SK-N-SH (cell line): Measurements from ENCODE around the gene EEIG1. TPM values are rescaled to one million over a fixed set of nuclear protein-coding genes. Genes with fewer than 3 reads are reported as not detected.

ENCODE experiments used
- CTCF ChIA-PET: fragments of 300-600, 350-600 bp; formaldehyde crosslinking; extraction: SDS; loops from one replicate; lab custom pipeline; 2021; lab: Yijun Ruan, JAX
- POLR2A ChIA-PET: fragments of 350-600 bp; sonication (Branson Sonifier 250); formaldehyde crosslinking; extraction: SDS; loops from one replicate; lab custom pipeline; 2020; ENCODE audit warnings: antibody characterized with exemption, inconsistent platforms; lab: Yijun Ruan, JAX
- DNase-seq: peaks from one replicate; pipeline ENCODE4 v3.0.0; 2012
- H2AFZ ChIP-seq: fragments of 200-600 bp; sonication (generic); 2 replicates; pipeline ENCODE4 v1.8.1; 2016; ENCODE audit warnings: antibody characterized with exemption, mild to moderate bottlenecking, low read depth
- H3F3A ChIP-seq: fragments of 200-600 bp; sonication (generic); replicated peaks from 2 replicates; pipeline ENCODE3; 2016; ENCODE audit warnings: antibody characterized with exemption, mild to moderate bottlenecking; ENCODE audit not compliant: insufficient read depth
- H3K27ac ChIP-seq, 2 experiments: fragments of 200-500 bp in 1 of 2; fragments of 200-600 bp in 1 of 2; sonication (Bioruptor generic) in 1 of 2; sonication (generic), shearing (Covaris generic) in 1 of 2; 2 replicates each; pipeline versions ENCODE4 v1.5.1 to v1.6.1; 2014 to 2016; ENCODE audit warnings: low read depth in 2 of 2, inconsistent platforms in 1 of 2, low read length in 1 of 2, mild to moderate bottlenecking in 1 of 2, mixed read lengths in 1 of 2
- H3K27me3 ChIP-seq: fragments of 200-600 bp; sonication (generic), shearing (Covaris generic); 2 replicates; pipeline ENCODE4 v1.6.1; 2016; ENCODE audit warnings: mixed run types; ENCODE audit not compliant: insufficient read depth
- H3K36me3 ChIP-seq, 2 experiments: fragments of 200-500 bp in 1 of 2; fragments of 200-600 bp in 1 of 2; sonication (Bioruptor generic) in 1 of 2; sonication (generic) in 1 of 2; replicated peaks in 1 of 2; 2 replicates each; pipeline versions ENCODE3 to v1.5.1; 2014 to 2016; ENCODE audit warnings: low read length in 1 of 2, mild to moderate bottlenecking in 1 of 2; ENCODE audit not compliant: insufficient read depth in 2 of 2, control insufficient read depth in 1 of 2
- H3K4me1 ChIP-seq, 2 experiments: fragments of 200-500 bp in 1 of 2; fragments of 200-600 bp in 1 of 2; sonication (Bioruptor generic) in 1 of 2; sonication (generic), shearing (Covaris generic) in 1 of 2; 2 replicates each; pipeline versions ENCODE4 v1.5.1 to v1.6.1; 2014 to 2016; ENCODE audit warnings: low read depth in 1 of 2, low read length in 1 of 2, mixed run types in 1 of 2; ENCODE audit not compliant: insufficient read depth in 2 of 2, control insufficient read depth in 1 of 2
- H3K4me2 ChIP-seq: fragments of 200-600 bp; sonication (generic), shearing (Covaris generic); 2 replicates; pipeline ENCODE4 v1.6.1; 2017; ENCODE audit warnings: mixed run types
- H3K4me3 ChIP-seq, 2 experiments: fragments of 200-500 bp in 1 of 2; fragments of 200-600 bp in 1 of 2; sonication (Bioruptor generic) in 1 of 2; sonication (generic), shearing (Covaris generic) in 1 of 2; 2 replicates each; pipeline versions ENCODE4 v1.5.1 to v1.8.1; 2014 to 2016; ENCODE audit warnings: low read depth in 2 of 2, inconsistent platforms in 1 of 2, low read length in 1 of 2, mild to moderate bottlenecking in 1 of 2, mixed read lengths in 1 of 2, moderate library complexity in 1 of 2
- H3K79me2 ChIP-seq: fragments of 200-600 bp; sonication (generic); 2 replicates; pipeline ENCODE4 v1.8.1; 2017; ENCODE audit warnings: mild to moderate bottlenecking; ENCODE audit not compliant: insufficient read depth
- H3K9ac ChIP-seq: fragments of 200-600 bp; sonication (generic); 2 replicates; pipeline ENCODE4 v1.6.1; 2017; ENCODE audit warnings: mixed run types
- H3K9me2 ChIP-seq: fragments of 200-600 bp; sonication (generic); 2 replicates; pipeline ENCODE4 v1.6.1; 2017; ENCODE audit warnings: mixed run types
- H3K9me3 ChIP-seq: fragments of 200-600 bp; sonication (generic); 2 replicates; pipeline ENCODE4 v1.6.1; 2017; ENCODE audit warnings: mixed run types, mild to moderate bottlenecking, moderate library complexity
- H4K20me1 ChIP-seq: fragments of 200-600 bp; sonication (generic); 2 replicates; pipeline ENCODE4 v1.6.1; 2017; ENCODE audit warnings: mild to moderate bottlenecking, mixed run types; ENCODE audit not compliant: insufficient read depth
- CHD2 ChIP-seq: fragments of 150-350 bp; IDR thresholded peaks from 2 replicates; pipeline ENCODE4 v1.6.1; 2018; ENCODE audit warnings: low read length; ENCODE audit not compliant: partially characterized antibody
- ELF1 ChIP-seq: IDR thresholded peaks from 2 replicates; pipeline ENCODE4 v1.4.0; 2012
- EZH2phosphoT487 ChIP-seq: fragments of 200-600 bp; sonication (generic); IDR thresholded peaks from 2 replicates; pipeline ENCODE4 v1.6.1; 2017; ENCODE audit warnings: low read depth, mixed run types, mild to moderate bottlenecking, antibody characterized with exemption, moderate library complexity, borderline replicate concordance
- FOXJ3 ChIP-seq: sonication (generic); formaldehyde crosslinking; IDR thresholded peaks from 2 replicates; pipeline ENCODE4 v1.5.1; 2020; ENCODE audit warnings: mild to moderate bottlenecking, missing genetic modification reagents
- FOXM1 ChIP-seq: IDR thresholded peaks from 2 replicates; pipeline ENCODE4 v1.4.0; 2012; ENCODE audit warnings: low read depth, mild to moderate bottlenecking
- GABPA ChIP-seq: IDR thresholded peaks from 2 replicates; pipeline ENCODE4 v1.4.0; 2012; ENCODE audit warnings: low read depth, mild to moderate bottlenecking
- JUND ChIP-seq: IDR thresholded peaks from 2 replicates; pipeline ENCODE4 v1.4.0; 2012
- NFIC ChIP-seq: IDR thresholded peaks from 2 replicates; pipeline ENCODE4 v1.4.0; 2012; ENCODE audit warnings: borderline replicate concordance
- NRF1 ChIP-seq: IDR thresholded peaks from 2 replicates; pipeline ENCODE4 v1.6.1; 2012; ENCODE audit warnings: low read depth, mild to moderate bottlenecking, low read length
- POLR2AphosphoS5 ChIP-seq: IDR thresholded peaks from 2 replicates; pipeline ENCODE4 v1.6.1; 2012; ENCODE audit warnings: low read depth, low read length
- SIN3A ChIP-seq: IDR thresholded peaks from 2 replicates; pipeline ENCODE4 v1.6.1; 2012; ENCODE audit warnings: low read depth, mild to moderate bottlenecking, low read length, moderate library complexity, borderline replicate concordance
- SMC3 ChIP-seq: IDR thresholded peaks from 2 replicates; pipeline ENCODE4 v1.6.1; 2012; ENCODE audit warnings: low read depth, low read length, improper control_type of control experiment
- TAF1 ChIP-seq: IDR thresholded peaks from 2 replicates; pipeline ENCODE4 v1.6.1; 2012; ENCODE audit warnings: low read depth, mild to moderate bottlenecking, low read length, moderate library complexity, borderline replicate concordance
- TCF12 ChIP-seq: IDR thresholded peaks from 2 replicates; pipeline ENCODE4 v1.4.0; 2012
- WGBS: methylation state at CpG from one replicate; pipeline ENCODE4 v1.1.6; 2017; ENCODE audit warnings: low lambda C conversion rate; 5-methylcytosine and 5-hydroxymethylcytosine counted together
- polyA plus RNA-seq, 3 experiments: library from polyadenylated mRNA; depleted of rRNA; stranded (reverse); fragments of >200 nt; gene quantifications; 2 replicates each; pipeline ENCODE4 v1.2.3, GENCODE V29; 2012
- TF ChIP-seq, protein P1 (sequence below): IDR thresholded peaks from 2 replicates; pipeline ENCODE4 v1.4.0; 2012; ENCODE audit warnings: low read depth, borderline replicate concordance
- TF ChIP-seq, protein P2 (sequence below): IDR thresholded peaks from 2 replicates; pipeline ENCODE4 v1.6.1; 2012; ENCODE audit warnings: mild to moderate bottlenecking, low read depth, low read length, moderate library complexity
- TF ChIP-seq, protein P3 (sequence below): fragments of 150-350 bp; IDR thresholded peaks from 2 replicates; pipeline ENCODE4 v1.6.1; 2016; ENCODE audit warnings: mild to moderate bottlenecking, low read depth, low read length
- TF ChIP-seq, protein P4 (sequence below): IDR thresholded peaks from 2 replicates; pipeline ENCODE4 v1.4.0; 2012; ENCODE audit warnings: low read depth

EEIG1 gene
- polyA plus RNA-seq, 1 of the 3 experiments (the other 2 are of a cell fraction), result 26.2 TPM

DNA sequence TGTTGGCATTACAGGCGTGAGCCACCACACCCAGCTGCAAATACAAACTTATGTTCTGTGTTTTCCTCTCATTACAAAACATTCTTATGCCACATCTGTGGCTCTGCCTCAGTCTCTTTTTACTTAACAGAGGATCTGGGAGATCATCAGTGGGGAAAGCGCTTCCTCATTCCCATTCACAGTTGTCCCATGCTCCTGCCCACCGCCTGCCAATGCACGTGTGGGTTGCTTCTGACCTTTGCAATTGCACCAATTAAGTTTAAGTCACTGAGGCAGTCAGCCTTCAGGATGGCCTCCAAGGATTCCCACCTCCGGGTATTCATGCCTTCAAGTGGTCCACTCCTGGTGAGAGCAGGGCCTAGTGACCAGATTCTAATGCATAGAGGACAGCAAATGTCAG is 34.9 kb upstream of the EEIG1 start:
- H3K27ac ChIP-seq, result no peak overlapping the region
- H3K36me3 ChIP-seq, result no peaks in the 10 kb centered on the region
- no peaks in the 10 kb centered on the region for H3K79me2 ChIP-seq
- TF ChIP-seq, protein P1, sequence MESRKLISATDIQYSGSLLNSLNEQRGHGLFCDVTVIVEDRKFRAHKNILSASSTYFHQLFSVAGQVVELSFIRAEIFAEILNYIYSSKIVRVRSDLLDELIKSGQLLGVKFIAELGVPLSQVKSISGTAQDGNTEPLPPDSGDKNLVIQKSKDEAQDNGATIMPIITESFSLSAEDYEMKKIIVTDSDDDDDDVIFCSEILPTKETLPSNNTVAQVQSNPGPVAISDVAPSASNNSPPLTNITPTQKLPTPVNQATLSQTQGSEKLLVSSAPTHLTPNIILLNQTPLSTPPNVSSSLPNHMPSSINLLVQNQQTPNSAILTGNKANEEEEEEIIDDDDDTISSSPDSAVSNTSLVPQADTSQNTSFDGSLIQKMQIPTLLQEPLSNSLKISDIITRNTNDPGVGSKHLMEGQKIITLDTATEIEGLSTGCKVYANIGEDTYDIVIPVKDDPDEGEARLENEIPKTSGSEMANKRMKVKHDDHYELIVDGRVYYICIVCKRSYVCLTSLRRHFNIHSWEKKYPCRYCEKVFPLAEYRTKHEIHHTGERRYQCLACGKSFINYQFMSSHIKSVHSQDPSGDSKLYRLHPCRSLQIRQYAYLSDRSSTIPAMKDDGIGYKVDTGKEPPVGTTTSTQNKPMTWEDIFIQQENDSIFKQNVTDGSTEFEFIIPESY, result no peak
- TF ChIP-seq ELF1 (no peak), GABPA (no peak), EZH2phosphoT487 (no peak), NRF1 (no peak), NFIC (no peak), FOXJ3 (CRISPR knock-in tag) (no peak), TAF1 (no peak), SIN3A (no peak), JUND (no peak), FOXM1 (no peak), CHD2 (no peak), TCF12 (no peak), SMC3 (no peak), POLR2AphosphoS5 (no peak)
- TF ChIP-seq, protein P2, sequence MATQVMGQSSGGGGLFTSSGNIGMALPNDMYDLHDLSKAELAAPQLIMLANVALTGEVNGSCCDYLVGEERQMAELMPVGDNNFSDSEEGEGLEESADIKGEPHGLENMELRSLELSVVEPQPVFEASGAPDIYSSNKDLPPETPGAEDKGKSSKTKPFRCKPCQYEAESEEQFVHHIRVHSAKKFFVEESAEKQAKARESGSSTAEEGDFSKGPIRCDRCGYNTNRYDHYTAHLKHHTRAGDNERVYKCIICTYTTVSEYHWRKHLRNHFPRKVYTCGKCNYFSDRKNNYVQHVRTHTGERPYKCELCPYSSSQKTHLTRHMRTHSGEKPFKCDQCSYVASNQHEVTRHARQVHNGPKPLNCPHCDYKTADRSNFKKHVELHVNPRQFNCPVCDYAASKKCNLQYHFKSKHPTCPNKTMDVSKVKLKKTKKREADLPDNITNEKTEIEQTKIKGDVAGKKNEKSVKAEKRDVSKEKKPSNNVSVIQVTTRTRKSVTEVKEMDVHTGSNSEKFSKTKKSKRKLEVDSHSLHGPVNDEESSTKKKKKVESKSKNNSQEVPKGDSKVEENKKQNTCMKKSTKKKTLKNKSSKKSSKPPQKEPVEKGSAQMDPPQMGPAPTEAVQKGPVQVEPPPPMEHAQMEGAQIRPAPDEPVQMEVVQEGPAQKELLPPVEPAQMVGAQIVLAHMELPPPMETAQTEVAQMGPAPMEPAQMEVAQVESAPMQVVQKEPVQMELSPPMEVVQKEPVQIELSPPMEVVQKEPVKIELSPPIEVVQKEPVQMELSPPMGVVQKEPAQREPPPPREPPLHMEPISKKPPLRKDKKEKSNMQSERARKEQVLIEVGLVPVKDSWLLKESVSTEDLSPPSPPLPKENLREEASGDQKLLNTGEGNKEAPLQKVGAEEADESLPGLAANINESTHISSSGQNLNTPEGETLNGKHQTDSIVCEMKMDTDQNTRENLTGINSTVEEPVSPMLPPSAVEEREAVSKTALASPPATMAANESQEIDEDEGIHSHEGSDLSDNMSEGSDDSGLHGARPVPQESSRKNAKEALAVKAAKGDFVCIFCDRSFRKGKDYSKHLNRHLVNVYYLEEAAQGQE, result no peak
- TF ChIP-seq, protein P3, sequence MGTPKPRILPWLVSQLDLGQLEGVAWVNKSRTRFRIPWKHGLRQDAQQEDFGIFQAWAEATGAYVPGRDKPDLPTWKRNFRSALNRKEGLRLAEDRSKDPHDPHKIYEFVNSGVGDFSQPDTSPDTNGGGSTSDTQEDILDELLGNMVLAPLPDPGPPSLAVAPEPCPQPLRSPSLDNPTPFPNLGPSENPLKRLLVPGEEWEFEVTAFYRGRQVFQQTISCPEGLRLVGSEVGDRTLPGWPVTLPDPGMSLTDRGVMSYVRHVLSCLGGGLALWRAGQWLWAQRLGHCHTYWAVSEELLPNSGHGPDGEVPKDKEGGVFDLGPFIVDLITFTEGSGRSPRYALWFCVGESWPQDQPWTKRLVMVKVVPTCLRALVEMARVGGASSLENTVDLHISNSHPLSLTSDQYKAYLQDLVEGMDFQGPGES, result no peak
- TF ChIP-seq, protein P4, sequence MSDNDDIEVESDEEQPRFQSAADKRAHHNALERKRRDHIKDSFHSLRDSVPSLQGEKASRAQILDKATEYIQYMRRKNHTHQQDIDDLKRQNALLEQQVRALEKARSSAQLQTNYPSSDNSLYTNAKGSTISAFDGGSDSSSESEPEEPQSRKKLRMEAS, result no peak
- no peaks in the 10 kb centered on the region for H4K20me1 ChIP-seq
- H3K4me1 ChIP-seq, result no peaks in the 10 kb centered on the region; a peak in 1 of 4 replicates
- no peak overlapping the region for H3K9ac ChIP-seq
- no peak for DNase-seq
- ChIA-PET POLR2A (no interaction called here), CTCF (interaction anchor here (6.5 kb wide), 1 partner anchor 19 kb away, joined by 35 read pairs; no protein-coding TSS in a partner anchor)
- H3K9me3 ChIP-seq, result no peaks in the 10 kb centered on the region
- no peak overlapping the region for H2AFZ ChIP-seq
- WGBS, result 95% methylated on average over 5 of the region's 5 CpGs
- H3K27me3 ChIP-seq, result no peaks in the 10 kb centered on the region
- H3K9me2 ChIP-seq, result no peaks in the 10 kb centered on the region
- no peak overlapping the region for H3K4me3 ChIP-seq
- no peak overlapping the region for H3K4me2 ChIP-seq
- H3F3A ChIP-seq, result no peaks in the 10 kb centered on the region
